ENCODE data around the gene IQSEC3.

IQSEC3 gene

GRCh38 chr12:159156-159782 is 92.7 kb downstream of the IQSEC3 start:
- no peak for TF ChIP-seq CTCF (IDR thresholded peaks at IDR 0.05; ENCODE audit: low read length, missing control alignments)

GRCh38 chr12:160858-161257 is 94.3 kb downstream of the IQSEC3 start:
- no peak for TF ChIP-seq CTCF (IDR thresholded peaks at IDR 0.05; ENCODE audit: low read length, missing control alignments)
- no peak overlapping the region for H3K4me3 ChIP-seq (replicated peaks; ENCODE audit: low read depth, low read length)
- no peak for DNase-seq (ENCODE audit: low read depth)

More at GRCh38 chr12:159156-159782, 92.7 kb downstream of the IQSEC3 start:
- DNase-seq (ENCODE audit: low read depth) = no peak
- no peak overlapping the region for H3K4me3 ChIP-seq (replicated peaks; ENCODE audit: low read depth, low read length)

- no peak for TF ChIP-seq CTCF (IDR thresholded peaks at IDR 0.05; ENCODE audit: low read length, missing control alignments)
- no peak overlapping the region for H3K4me3 ChIP-seq (replicated peaks; ENCODE audit: low read depth, low read length)
- no peak for DNase-seq (ENCODE audit: low read depth)
Measured at GRCh38 chr12:161823-162222, 95.3 kb downstream of the IQSEC3 start.

- DNase-seq (ENCODE audit: low read depth) = no peak
- no peak for TF ChIP-seq CTCF (IDR thresholded peaks at IDR 0.05; ENCODE audit: low read length, missing control alignments)
- H3K4me3 ChIP-seq (replicated peaks; ENCODE audit: low read depth, low read length) = no peak overlapping the region
Measured at GRCh38 chr12:162467-163307, 96.1 kb downstream of the IQSEC3 start.

GRCh38 chr12:163406-163986 is 96.9 kb downstream of the IQSEC3 start:
- no peak for DNase-seq (ENCODE audit: low read depth)
- H3K4me3 ChIP-seq (replicated peaks; ENCODE audit: low read depth, low read length) = no peak overlapping the region
- no peak for TF ChIP-seq CTCF (IDR thresholded peaks at IDR 0.05; ENCODE audit: low read length, missing control alignments)

- no peak for TF ChIP-seq CTCF (IDR thresholded peaks at IDR 0.05; ENCODE audit: low read length, missing control alignments)
- H3K4me3 ChIP-seq (replicated peaks; ENCODE audit: low read depth, low read length) = no peak overlapping the region
- DNase-seq (ENCODE audit: low read depth) = no peak
Measured at GRCh38 chr12:164207-164606, 97.6 kb downstream of the IQSEC3 start.
